ENCODE results near the gene ADRB1.
A peak's percentile ranks its signal among the peaks of the same experiment; 100 is the strongest.

DNA sequence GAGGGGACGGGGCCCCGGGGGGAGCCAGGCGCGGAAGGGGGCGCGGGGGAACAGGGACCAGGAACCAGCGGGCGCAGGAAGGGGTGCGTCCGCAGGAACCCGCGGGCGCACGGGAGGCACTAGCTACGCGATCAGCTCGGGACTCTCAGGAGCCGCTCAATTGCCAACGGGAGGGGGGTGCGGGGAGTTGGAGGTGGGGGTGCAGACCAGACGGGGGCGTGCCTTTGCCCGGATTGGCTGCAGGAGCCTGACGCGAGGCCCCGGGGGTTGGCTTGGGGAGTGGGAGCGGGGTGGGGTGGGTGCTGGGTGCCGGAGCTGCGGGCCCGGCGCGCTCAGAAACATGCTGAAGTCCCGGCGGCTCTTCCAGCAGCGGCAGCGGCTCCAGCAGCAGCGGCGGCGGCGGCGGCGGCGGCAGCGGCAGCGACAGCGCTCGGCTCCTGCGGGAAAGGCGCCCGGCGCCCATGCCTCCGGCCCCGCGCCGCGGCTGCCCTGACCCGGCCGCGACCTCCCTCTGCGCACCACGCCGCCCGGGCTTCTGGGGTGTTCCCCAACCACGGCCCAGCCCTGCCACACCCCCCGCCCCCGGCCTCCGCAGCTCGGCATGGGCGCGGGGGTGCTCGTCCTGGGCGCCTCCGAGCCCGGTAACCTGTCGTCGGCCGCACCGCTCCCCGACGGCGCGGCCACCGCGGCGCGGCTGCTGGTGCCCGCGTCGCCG, at the start of gene ADRB1:
- TF ChIP-seq, protein P1, sequence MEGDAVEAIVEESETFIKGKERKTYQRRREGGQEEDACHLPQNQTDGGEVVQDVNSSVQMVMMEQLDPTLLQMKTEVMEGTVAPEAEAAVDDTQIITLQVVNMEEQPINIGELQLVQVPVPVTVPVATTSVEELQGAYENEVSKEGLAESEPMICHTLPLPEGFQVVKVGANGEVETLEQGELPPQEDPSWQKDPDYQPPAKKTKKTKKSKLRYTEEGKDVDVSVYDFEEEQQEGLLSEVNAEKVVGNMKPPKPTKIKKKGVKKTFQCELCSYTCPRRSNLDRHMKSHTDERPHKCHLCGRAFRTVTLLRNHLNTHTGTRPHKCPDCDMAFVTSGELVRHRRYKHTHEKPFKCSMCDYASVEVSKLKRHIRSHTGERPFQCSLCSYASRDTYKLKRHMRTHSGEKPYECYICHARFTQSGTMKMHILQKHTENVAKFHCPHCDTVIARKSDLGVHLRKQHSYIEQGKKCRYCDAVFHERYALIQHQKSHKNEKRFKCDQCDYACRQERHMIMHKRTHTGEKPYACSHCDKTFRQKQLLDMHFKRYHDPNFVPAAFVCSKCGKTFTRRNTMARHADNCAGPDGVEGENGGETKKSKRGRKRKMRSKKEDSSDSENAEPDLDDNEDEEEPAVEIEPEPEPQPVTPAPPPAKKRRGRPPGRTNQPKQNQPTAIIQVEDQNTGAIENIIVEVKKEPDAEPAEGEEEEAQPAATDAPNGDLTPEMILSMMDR (IDR thresholded peaks at IDR 0.05), result no peak
- TF ChIP-seq POLR2A (IDR thresholded peaks at IDR 0.05), result peak; percentile 29 to 66

Data from Peyer's patch (tissue), 4 donors.